C4-2B (cell line): ENCODE data around the gene DES.

Source experiments
- ZFX ChIP-seq: fragments of 450-650 bp; IDR thresholded peaks from 2 replicates; pipeline ENCODE4 v1.6.1; 2017
- TF ChIP-seq, protein P1 (sequence below): fragments of 450-650 bp; conservative IDR thresholded peaks from 2 replicates; pipeline ENCODE4 v1.5.1; 2017; ENCODE audit warnings: mild to moderate bottlenecking

GRCh38 chr2:219435701-219436100, 17.5 kb downstream of the DES start:
- TF ChIP-seq, protein P1, sequence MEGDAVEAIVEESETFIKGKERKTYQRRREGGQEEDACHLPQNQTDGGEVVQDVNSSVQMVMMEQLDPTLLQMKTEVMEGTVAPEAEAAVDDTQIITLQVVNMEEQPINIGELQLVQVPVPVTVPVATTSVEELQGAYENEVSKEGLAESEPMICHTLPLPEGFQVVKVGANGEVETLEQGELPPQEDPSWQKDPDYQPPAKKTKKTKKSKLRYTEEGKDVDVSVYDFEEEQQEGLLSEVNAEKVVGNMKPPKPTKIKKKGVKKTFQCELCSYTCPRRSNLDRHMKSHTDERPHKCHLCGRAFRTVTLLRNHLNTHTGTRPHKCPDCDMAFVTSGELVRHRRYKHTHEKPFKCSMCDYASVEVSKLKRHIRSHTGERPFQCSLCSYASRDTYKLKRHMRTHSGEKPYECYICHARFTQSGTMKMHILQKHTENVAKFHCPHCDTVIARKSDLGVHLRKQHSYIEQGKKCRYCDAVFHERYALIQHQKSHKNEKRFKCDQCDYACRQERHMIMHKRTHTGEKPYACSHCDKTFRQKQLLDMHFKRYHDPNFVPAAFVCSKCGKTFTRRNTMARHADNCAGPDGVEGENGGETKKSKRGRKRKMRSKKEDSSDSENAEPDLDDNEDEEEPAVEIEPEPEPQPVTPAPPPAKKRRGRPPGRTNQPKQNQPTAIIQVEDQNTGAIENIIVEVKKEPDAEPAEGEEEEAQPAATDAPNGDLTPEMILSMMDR = no peak
- TF ChIP-seq ZFX = no peak
